ENCODE data around the gene ADCY1. TPM values are rescaled to one million over a fixed set of nuclear protein-coding genes. Genes with fewer than 3 reads are reported as not detected.

ADCY1 gene
- total and polyA plus RNA-seq, 8 donors = 0.55 to 2.8 (median 2.5) TPM

GRCh38 chr7:45681596-45682357 is 107.6 kb downstream of the ADCY1 start:
- no peak overlapping the region for H3K4me3 ChIP-seq
- H3K27me3 ChIP-seq = no peaks in the 10 kb centered on the region
- ATAC-seq = no peak
- no peak for TF ChIP-seq CTCF (IDR thresholded peaks at IDR 0.05)
- no peak overlapping the region for H3K27ac ChIP-seq
- H3K36me3 ChIP-seq = no peaks in the 10 kb centered on the region
- no peaks in the 10 kb centered on the region for H3K4me1 ChIP-seq
- no peak for DNase-seq
- no peaks in the 10 kb centered on the region for H3K9me3 ChIP-seq
- intact Hi-C loops (cut with DNase I) = no loop called here

GRCh38 chr7:45682358-45682735 is 108.2 kb downstream of the ADCY1 start:
- Histone ChIP-seq H3K4me1 (no peaks in the 10 kb centered on the region), H3K36me3 (no peaks in the 10 kb centered on the region), H3K9me3 (no peaks in the 10 kb centered on the region), H3K27me3 (no peaks in the 10 kb centered on the region), H3K27ac (no peak overlapping the region), H3K4me3 (no peak overlapping the region)
- intact Hi-C loops (cut with DNase I) = no loop called here
- ATAC-seq (no peak), DNase-seq (no peak)
- TF ChIP-seq CTCF (IDR thresholded peaks at IDR 0.05) = no peak

- no peaks in the 10 kb centered on the region for H3K27me3 ChIP-seq
- intact Hi-C loops (cut with DNase I) = no loop called here
- H3K4me1 ChIP-seq = no peaks in the 10 kb centered on the region
- no peak for TF ChIP-seq CTCF (IDR thresholded peaks at IDR 0.05)
- H3K36me3 ChIP-seq = no peaks in the 10 kb centered on the region
- H3K27ac ChIP-seq = no peak overlapping the region
- H3K9me3 ChIP-seq = no peaks in the 10 kb centered on the region
- no peak overlapping the region for H3K4me3 ChIP-seq
- ATAC-seq = no peak
- no peak for DNase-seq
Measured at GRCh38 chr7:45682836-45683555, 108.8 kb downstream of the ADCY1 start.

- DNase-seq (no peak), ATAC-seq (no peak)
- Histone ChIP-seq H3K27me3 (no peaks in the 10 kb centered on the region), H3K4me3 (no peak overlapping the region), H3K4me1 (no peaks in the 10 kb centered on the region), H3K27ac (no peak overlapping the region), H3K9me3 (no peaks in the 10 kb centered on the region), H3K36me3 (no peaks in the 10 kb centered on the region)
- intact Hi-C loops (cut with DNase I) = no loop called here
- no peak for TF ChIP-seq CTCF (IDR thresholded peaks at IDR 0.05)
Measured at GRCh38 chr7:45683556-45684148, 109.5 kb downstream of the ADCY1 start.
